Right lobe of liver (tissue), 6 donors: ENCODE results near the gene FOXD1. TPM values are rescaled to one million over a fixed set of nuclear protein-coding genes. Genes with fewer than 3 reads are reported as not detected.
"Not testable (repeated sequence)": the region's sequence is repeated elsewhere in the genome, so short reads cannot be mapped to it uniquely, and the experiment has no call there.

Experiments used
- ATAC-seq, 4 donors: fragments of 200-7000 bp; cut with Tn5 transposase; one replicate each; pipeline ENCODE4 v1.9.1; 2020; ENCODE audit warnings: mild to moderate bottlenecking in 4 of 4, moderate library complexity in 4 of 4
- DNase-seq, 3 donors: peaks; one replicate each; pipeline ENCODE4 v3.0.0-alpha.2; 2020
- H3K27ac ChIP-seq, 3 donors: fragments of 200-600 bp; one replicate each; pipeline ENCODE4 v1.8.0; 2022
- H3K27me3 ChIP-seq, 2 donors: fragments of 200-600 bp; one replicate each; pipeline ENCODE4 v1.8.0; 2022
- H3K36me3 ChIP-seq, 4 donors: fragments of 200-600 bp; sonication (generic) in 1 of 4; one replicate each; pipeline versions ENCODE4 v1.5.1 to v1.8.0; 2017 to 2022; ENCODE audit warnings: control low read depth in 1 of 4
- H3K4me1 ChIP-seq, 4 donors: fragments of 200-600 bp; sonication (generic) in 1 of 4; one replicate each; pipeline versions ENCODE4 v1.5.1 to v1.8.0; 2017 to 2022; ENCODE audit warnings: control low read depth in 1 of 4
- H3K4me3 ChIP-seq, 3 donors: fragments of 200-600 bp; one replicate each; pipeline ENCODE4 v1.8.0; 2022
- H3K9me3 ChIP-seq, 4 donors: fragments of 200-600 bp; sonication (generic) in 1 of 4; one replicate each; pipeline versions ENCODE4 v1.5.1 to v1.8.0; 2017 to 2022; ENCODE audit warnings: control low read depth in 1 of 4
- CTCF ChIP-seq, 4 donors: fragments of 200-600 bp in 3 of 4; fragments of 450-650 bp in 1 of 4; IDR thresholded peaks; one replicate each; pipeline versions ENCODE4 v1.5.1 to v1.8.0; 2016 to 2022; ENCODE audit warnings: antibody characterized with exemption in 4 of 4, mild to moderate bottlenecking in 2 of 4
- POLR2A ChIP-seq: fragments of 450-650 bp; IDR thresholded peaks from one replicate; pipeline ENCODE4 v1.6.1; 2017; ENCODE audit warnings: antibody characterized with exemption, mild to moderate bottlenecking
- WGBS: methylation state at CpG from one replicate; pipeline ENCODE4 v1.1.6; 2018; ENCODE audit warnings: low coverage, low lambda C conversion rate; ENCODE audit not compliant: insufficient coverage; ENCODE audit errors: missing lambda C conversion rate; 5-methylcytosine and 5-hydroxymethylcytosine counted together
- intact Hi-C, 2 donors: fragments of 100-400 bp; cut with DNase I; formaldehyde crosslinking; loops; one replicate each; pipeline versions ENCODE4 v1.11.2 to v1.14.1; 2022
- total RNA-seq, 6 experiments: library from RNA; depleted of rRNA in 2 of 6; stranded (reverse); fragments of >200 nt in 2 of 6; fragmentation: NEBNext Ultra II Directional in 3 of 6; extraction: Animal tissue kit (Norgen Biotek cat#: 25700) in 3 of 6; gene quantifications; one replicate each; pipeline versions ENCODE4 v1.1.0 to v1.2.4, GENCODE V29; 2016 to 2023
- donor health status: DM: no; HTN: yes; CAD: no.
- donor health status: DM: no; HTN: no; CAD: no.
- donor health status: DM: no; HTN: no; CAD: no.
- donor health status: DM: no; HTN: yes; CAD: no.
- donor health status: DM: no; HTN: yes; CAD: no.

The FOXD1 gene
- total RNA-seq, 6 experiments from 2014 or later = not detected

GRCh38 chr5:73471654-73472053 lies 23.1 kb upstream of the FOXD1 start:
- H3K36me3 ChIP-seq = no peaks in the 10 kb centered on the region
- H3K4me1 ChIP-seq = no peaks in the 10 kb centered on the region
- intact Hi-C loops = no loop called here
- H3K27me3 ChIP-seq = no peaks in the 10 kb centered on the region
- no peak overlapping the region for H3K27ac ChIP-seq
- DNase-seq = no peak
- TF ChIP-seq POLR2A = no peak
- no peak for TF ChIP-seq CTCF (IDR thresholded peaks at IDR 0.05)
- H3K9me3 ChIP-seq = no peaks in the 10 kb centered on the region
- no peak overlapping the region for H3K4me3 ChIP-seq
- no peak for ATAC-seq

- no peak overlapping the region for H3K4me3 ChIP-seq
- ATAC-seq = no peak
- H3K27ac ChIP-seq = no peak overlapping the region
- TF ChIP-seq POLR2A (no peak), CTCF (IDR thresholded peaks at IDR 0.05) (no peak)
- no peaks in the 10 kb centered on the region for H3K9me3 ChIP-seq
- intact Hi-C loops = no loop called here
- no peak for DNase-seq
- WGBS = 93% methylated on average over 4 of the region's 8 CpGs
- H3K4me1 ChIP-seq = no peaks in the 10 kb centered on the region
- H3K27me3 ChIP-seq = no peaks in the 10 kb centered on the region
- no peaks in the 10 kb centered on the region for H3K36me3 ChIP-seq
Observed at GRCh38 chr5:73469878-73470277, 21.3 kb upstream of the FOXD1 start.

- H3K9me3 ChIP-seq, H3K27ac ChIP-seq, H3K4me3 ChIP-seq, ATAC-seq, DNase-seq, H3K27me3 ChIP-seq, H3K4me1 ChIP-seq, H3K36me3 ChIP-seq, intact Hi-C loops: not testable (repeated sequence)
- 70% methylated on average over 3 of the region's 3 CpGs for WGBS
Observed at GRCh38 chr5:73468638-73469037, 20.1 kb upstream of the FOXD1 start.

- H3K4me1 ChIP-seq = no peaks in the 10 kb centered on the region
- TF ChIP-seq POLR2A (no peak), CTCF (IDR thresholded peaks at IDR 0.05) (no peak)
- ATAC-seq (peak in 1 of 4 donors; percentile 45), DNase-seq (no peak)
- intact Hi-C loops = no loop called here
- 34% methylated on average over 7 of the region's 7 CpGs for WGBS
- H3K4me3 ChIP-seq = no peak overlapping the region
- no peak overlapping the region for H3K27ac ChIP-seq
- no peaks in the 10 kb centered on the region for H3K36me3 ChIP-seq
- no peaks in the 10 kb centered on the region for H3K27me3 ChIP-seq
- H3K9me3 ChIP-seq = no peaks in the 10 kb centered on the region
Observed at GRCh38 chr5:73464016-73464745, 15.6 kb upstream of the FOXD1 start.

- intact Hi-C loops = no loop called here
- H3K9me3 ChIP-seq = no peaks in the 10 kb centered on the region
- H3K27me3 ChIP-seq = peaks cover 0 to 16% of the 10 kb centered on the region in 2 donors
- 40% methylated on average over 1 of the region's 1 CpG for WGBS
- DNase-seq = no peak
- H3K4me3 ChIP-seq = no peak overlapping the region
- no peak for TF ChIP-seq POLR2A
- TF ChIP-seq CTCF (IDR thresholded peaks at IDR 0.05) = no peak
- H3K36me3 ChIP-seq = no peaks in the 10 kb centered on the region
- H3K27ac ChIP-seq = no peak overlapping the region
- no peaks in the 10 kb centered on the region for H3K4me1 ChIP-seq
- ATAC-seq = no peak
Observed at GRCh38 chr5:73460133-73460532, 11.6 kb upstream of the FOXD1 start.
